Stimulated activated CD8-positive, alpha-beta memory T cell treated with anti-CD3 and anti-CD28 coated beads, Interleukin-4, amount 100 ng/mL, for 1 hour (primary cell): ENCODE data around the gene MAPK12.

ENCODE experiments used
- DNase-seq, 2 donors: peaks; one replicate each; pipeline ENCODE4 v3.0.0-alpha.2; 2020; ENCODE audit warnings: low read depth in 2 of 2, low spot score in 1 of 2

MAPK12 gene

GRCh38 chr22:50236731-50237409, 24.6 kb downstream of the MAPK12 start:
- DNase-seq, result no peak

- DNase-seq, result no peak
Measured at GRCh38 chr22:50233223-50233622, 28.3 kb downstream of the MAPK12 start.

- no peak for DNase-seq
Measured at GRCh38 chr22:50232481-50233151, 28.9 kb downstream of the MAPK12 start.

GRCh38 chr22:50229370-50229769, 32.1 kb downstream of the MAPK12 start:
- no peak for DNase-seq

- DNase-seq, result no peak
Measured at GRCh38 chr22:50228366-50228765, 33.1 kb downstream of the MAPK12 start.

- no peak for DNase-seq
Measured at GRCh38 chr22:50227579-50228215, 33.8 kb downstream of the MAPK12 start.

GRCh38 chr22:50226875-50227165, 34.7 kb downstream of the MAPK12 start:
- no peak for DNase-seq

- no peak for DNase-seq
Measured at GRCh38 chr22:50226063-50226874, 35.2 kb downstream of the MAPK12 start.

- DNase-seq, result no peak
Measured at GRCh38 chr22:50225200-50225969, 36.1 kb downstream of the MAPK12 start.

- DNase-seq, result no peak
Measured at GRCh38 chr22:50224071-50224470, 37.4 kb downstream of the MAPK12 start.

- DNase-seq, result no peak
Measured at GRCh38 chr22:50222508-50222907, 39.0 kb downstream of the MAPK12 start.

GRCh38 chr22:50221410-50222300, 39.8 kb downstream of the MAPK12 start:
- no peak for DNase-seq

- no peak for DNase-seq
Measured at GRCh38 chr22:50220603-50221409, 40.7 kb downstream of the MAPK12 start.

GRCh38 chr22:50219800-50220602, 41.5 kb downstream of the MAPK12 start:
- no peak for DNase-seq

GRCh38 chr22:50218996-50219727, 42.3 kb downstream of the MAPK12 start:
- DNase-seq, result no peak

- DNase-seq, result no peak
Measured at GRCh38 chr22:50218153-50218995, 43.1 kb downstream of the MAPK12 start.
